ENCODE data around the gene VANGL1. TPM values are rescaled to one million over a fixed set of nuclear protein-coding genes. Genes with fewer than 3 reads are reported as not detected.
A peak's percentile ranks its signal among the peaks of the same experiment; 100 is the strongest.

The VANGL1 gene
- total RNA-seq, 1 experiment from 2014 or later = 13.6 TPM

- WGBS (ENCODE audit: extremely low coverage, insufficient read length, low lambda C conversion rate) = no CpG with 5 or more reads among the region's 5 CpGs
- H3K9me3 Mint-ChIP-seq = no peaks in the 10 kb centered on the region
- peak overlapping the region; percentile 21 for H3K18ac ChIP-seq (ENCODE audit: insufficient read length, low read depth, low read length)
Observed at GRCh38 chr1:115678141-115678540, 36.4 kb downstream of the VANGL1 start.

More at GRCh38 chr1:115678141-115678540, 36.4 kb downstream of the VANGL1 start:
- Histone ChIP-seq H2AFZ (ENCODE audit: low read length) (no peak overlapping the region), H3K23ac (ENCODE audit: insufficient read length, low read depth, low read length) (no peak overlapping the region), H3K27me3 (ENCODE audit: insufficient read depth, low read length) (no peaks in the 10 kb centered on the region), H3K56ac (ENCODE audit: insufficient read length, low read depth, low read length) (no peak overlapping the region), H2AK5ac (ENCODE audit: insufficient read length, low read length) (no peak overlapping the region), H2BK120ac (ENCODE audit: low read depth, low read length, poor library complexity, severe bottlenecking) (peak overlapping the region; percentile 29), H2BK5ac (ENCODE audit: insufficient read length, low read length) (no peak overlapping the region), H4K8ac (replicated peaks; ENCODE audit: insufficient read length, low read depth, low read length) (no peak overlapping the region), H4K91ac (ENCODE audit: insufficient read length, low read depth, low read length) (no peak overlapping the region), H3K4ac (ENCODE audit: low read depth, low read length) (no peak overlapping the region), H2BK20ac (ENCODE audit: low read depth, low read length, poor library complexity, severe bottlenecking) (no peak overlapping the region), H3K23me2 (ENCODE audit: insufficient read length, low read depth, low read length, poor library complexity, severe bottlenecking) (no peaks in the 10 kb centered on the region), H3K79me1 (ENCODE audit: insufficient read depth, low read depth, low read length, poor library complexity, severe bottlenecking) (no peaks in the 10 kb centered on the region), H2BK15ac (ENCODE audit: low read depth, low read length) (no peak overlapping the region), H4K20me1 (ENCODE audit: control insufficient read depth, insufficient read depth, insufficient read length) (no peaks in the 10 kb centered on the region), H3K4me2 (ENCODE audit: insufficient read depth, insufficient read length, low read length) (no peak overlapping the region), H3T11ph (ENCODE audit: low read length) (no peak overlapping the region), H3K4me1 (ENCODE audit: insufficient read depth, low read length) (no peaks in the 10 kb centered on the region), H3K9ac (ENCODE audit: extremely low read depth, insufficient read length, low read length) (no peak overlapping the region), H3K14ac (ENCODE audit: insufficient read depth, low read length) (no peak overlapping the region), H3K9me3 (ENCODE audit: control insufficient read depth, low read depth, low read length) (no peaks in the 10 kb centered on the region), H3K79me2 (ENCODE audit: insufficient read depth, low read length) (no peaks in the 10 kb centered on the region), H2BK12ac (ENCODE audit: insufficient read length, low read depth, low read length) (peak overlapping the region; percentile 38), H4K5ac (ENCODE audit: insufficient read length, low read depth, low read length) (no peak overlapping the region), H3K27ac (ENCODE audit: insufficient read length, low read depth, low read length) (no peak overlapping the region)
- no peak for DNase-seq
- TF ChIP-seq, protein P1, sequence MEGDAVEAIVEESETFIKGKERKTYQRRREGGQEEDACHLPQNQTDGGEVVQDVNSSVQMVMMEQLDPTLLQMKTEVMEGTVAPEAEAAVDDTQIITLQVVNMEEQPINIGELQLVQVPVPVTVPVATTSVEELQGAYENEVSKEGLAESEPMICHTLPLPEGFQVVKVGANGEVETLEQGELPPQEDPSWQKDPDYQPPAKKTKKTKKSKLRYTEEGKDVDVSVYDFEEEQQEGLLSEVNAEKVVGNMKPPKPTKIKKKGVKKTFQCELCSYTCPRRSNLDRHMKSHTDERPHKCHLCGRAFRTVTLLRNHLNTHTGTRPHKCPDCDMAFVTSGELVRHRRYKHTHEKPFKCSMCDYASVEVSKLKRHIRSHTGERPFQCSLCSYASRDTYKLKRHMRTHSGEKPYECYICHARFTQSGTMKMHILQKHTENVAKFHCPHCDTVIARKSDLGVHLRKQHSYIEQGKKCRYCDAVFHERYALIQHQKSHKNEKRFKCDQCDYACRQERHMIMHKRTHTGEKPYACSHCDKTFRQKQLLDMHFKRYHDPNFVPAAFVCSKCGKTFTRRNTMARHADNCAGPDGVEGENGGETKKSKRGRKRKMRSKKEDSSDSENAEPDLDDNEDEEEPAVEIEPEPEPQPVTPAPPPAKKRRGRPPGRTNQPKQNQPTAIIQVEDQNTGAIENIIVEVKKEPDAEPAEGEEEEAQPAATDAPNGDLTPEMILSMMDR (conservative IDR thresholded peaks at IDR 0.05) = no peak
- peaks cover 0 to 8% (median 6%) of the 10 kb centered on the region in 3 experiments; a peak in 6 of 7 replicates for H3K36me3 Mint-ChIP-seq (ENCODE audit: insufficient read depth in 1 of 3, low read depth in 3 of 3)
- H3K27ac Mint-ChIP-seq = peak overlapping the region in 2 of 3 experiments; percentile 4 to 70; a peak in 2 of 7 replicates
- no peak overlapping the region; a peak in 1 of 5 replicates for H3K4me3 Mint-ChIP-seq
- no peaks in the 10 kb centered on the region for H3K27me3 Mint-ChIP-seq (ENCODE audit: low read depth)
- peaks cover 4 to 12% of the 10 kb centered on the region in 2 experiments for H3K4me1 Mint-ChIP-seq

All from H9 (cell line).